ENCODE measurements around the gene FLNA. TPM values are rescaled to one million over a fixed set of nuclear protein-coding genes. Genes with fewer than 3 reads are reported as not detected.

Gene FLNA
- total RNA-seq, 1 donor, result 3,431 TPM

GRCh38 chrX:154378799-154379568 is 4.5 kb upstream of the FLNA start, which contains the start of gene EMD:
TSS of gene EMD (plus strand) at chrX:154379295. CDS start at chrX:154379485, 190 bp downstream.
- peaks cover 21% of the 10 kb centered on the region for H3K79me2 ChIP-seq (ENCODE audit: insufficient read depth, low read length)
- peaks cover 2% of the 10 kb centered on the region for H4K20me1 ChIP-seq (ENCODE audit: insufficient read depth, low read length)
- no peak for TF ChIP-seq CTCF (IDR thresholded peaks at IDR 0.05; ENCODE audit: extremely low read depth, low read depth, low read length)
- peaks cover 12% of the 10 kb centered on the region for H3K36me3 ChIP-seq (ENCODE audit: insufficient read depth, low read length)
- DNase-seq (ENCODE audit: insufficient read length, low spot score, missing footprints), result peak; percentile 98
- H2AFZ ChIP-seq (ENCODE audit: low read length), result no peak within 1 kb of the TSS
- H3K4me1 ChIP-seq (ENCODE audit: insufficient read depth, low read length), result peaks cover 9% of the 10 kb centered on the region
- H3K4me3 ChIP-seq (ENCODE audit: insufficient read depth, low read length), result peak within 1 kb of the TSS; percentile 82
- H3K4me2 ChIP-seq (ENCODE audit: insufficient read depth, low read length), result peak within 1 kb of the TSS; percentile 85
- H3K27me3 ChIP-seq (ENCODE audit: insufficient read depth, low read length), result no peaks in the 10 kb centered on the region
- H3K9me3 ChIP-seq (ENCODE audit: low read depth, low read length), result no peaks in the 10 kb centered on the region
- H3K27ac ChIP-seq (ENCODE audit: low read depth, low read length), result peak within 1 kb of the TSS; percentile 90

GRCh38 chrX:154378059-154378798 is 3.8 kb upstream of the FLNA start:
- Histone ChIP-seq H3K4me1 (ENCODE audit: insufficient read depth, low read length) (peaks cover 9% of the 10 kb centered on the region), H4K20me1 (ENCODE audit: insufficient read depth, low read length) (peaks cover 2% of the 10 kb centered on the region), H3K27me3 (ENCODE audit: insufficient read depth, low read length) (no peaks in the 10 kb centered on the region), H3K9me3 (ENCODE audit: low read depth, low read length) (no peaks in the 10 kb centered on the region), H3K27ac (ENCODE audit: low read depth, low read length) (peak overlapping the region; percentile 85), H3K79me2 (ENCODE audit: insufficient read depth, low read length) (peaks cover 26% of the 10 kb centered on the region), H3K36me3 (ENCODE audit: insufficient read depth, low read length) (peaks cover 12% of the 10 kb centered on the region), H3K4me3 (ENCODE audit: insufficient read depth, low read length) (peak overlapping the region; percentile 66), H2AFZ (ENCODE audit: low read length) (no peak overlapping the region), H3K4me2 (ENCODE audit: insufficient read depth, low read length) (peak overlapping the region; percentile 66)
- DNase-seq (ENCODE audit: insufficient read length, low spot score, missing footprints), result peak; percentile 99
- TF ChIP-seq CTCF (IDR thresholded peaks at IDR 0.05; ENCODE audit: extremely low read depth, low read depth, low read length), result no peak

- Histone ChIP-seq H4K20me1 (ENCODE audit: insufficient read depth, low read length) (peaks cover 2% of the 10 kb centered on the region), H3K27ac (ENCODE audit: low read depth, low read length) (no peak overlapping the region), H3K9me3 (ENCODE audit: low read depth, low read length) (no peaks in the 10 kb centered on the region), H3K36me3 (ENCODE audit: insufficient read depth, low read length) (peaks cover 11% of the 10 kb centered on the region), H3K4me1 (ENCODE audit: insufficient read depth, low read length) (peaks cover 15% of the 10 kb centered on the region), H3K4me3 (ENCODE audit: insufficient read depth, low read length) (no peak overlapping the region), H2AFZ (ENCODE audit: low read length) (no peak overlapping the region), H3K4me2 (ENCODE audit: insufficient read depth, low read length) (no peak overlapping the region), H3K27me3 (ENCODE audit: insufficient read depth, low read length) (no peaks in the 10 kb centered on the region), H3K79me2 (ENCODE audit: insufficient read depth, low read length) (peaks cover 39% of the 10 kb centered on the region)
- no peak for DNase-seq (ENCODE audit: insufficient read length, low spot score, missing footprints)
- TF ChIP-seq CTCF (IDR thresholded peaks at IDR 0.05; ENCODE audit: extremely low read depth, low read depth, low read length), result no peak
These were observed 2.3 kb upstream of the FLNA start for GRCh38 chrX:154376774-154377173.

GRCh38 chrX:154375156-154375504 is 696 bp upstream of the FLNA start:
- no peaks in the 10 kb centered on the region for H3K27me3 ChIP-seq (ENCODE audit: insufficient read depth, low read length)
- peaks cover under 1% of the 10 kb centered on the region for H3K36me3 ChIP-seq (ENCODE audit: insufficient read depth, low read length)
- H3K4me1 ChIP-seq (ENCODE audit: insufficient read depth, low read length), result peaks cover 10% of the 10 kb centered on the region
- TF ChIP-seq CTCF (IDR thresholded peaks at IDR 0.05; ENCODE audit: extremely low read depth, low read depth, low read length), result no peak
- peak overlapping the region; percentile 54 for H3K4me3 ChIP-seq (ENCODE audit: insufficient read depth, low read length)
- peak overlapping the region; percentile 4 for H3K4me2 ChIP-seq (ENCODE audit: insufficient read depth, low read length)
- peaks cover 34% of the 10 kb centered on the region for H3K79me2 ChIP-seq (ENCODE audit: insufficient read depth, low read length)
- H2AFZ ChIP-seq (ENCODE audit: low read length), result no peak overlapping the region
- DNase-seq (ENCODE audit: insufficient read length, low spot score, missing footprints), result no peak
- no peak overlapping the region for H3K27ac ChIP-seq (ENCODE audit: low read depth, low read length)
- H4K20me1 ChIP-seq (ENCODE audit: insufficient read depth, low read length), result peaks cover 2% of the 10 kb centered on the region
- H3K9me3 ChIP-seq (ENCODE audit: low read depth, low read length), result no peaks in the 10 kb centered on the region

Data from osteoblast (primary cell).